HG02852 (cell line): Measurements from ENCODE around the gene DPYD.

Experiments
- ATAC-seq: cut with Tn5 transposase; IDR thresholded peaks from one replicate; pipeline ENCODE4 v1.9.1; 2021; ENCODE audit warnings: mild to moderate bottlenecking, moderate library complexity; ENCODE audit not compliant: unreplicated experiment

The DPYD gene

DNA sequence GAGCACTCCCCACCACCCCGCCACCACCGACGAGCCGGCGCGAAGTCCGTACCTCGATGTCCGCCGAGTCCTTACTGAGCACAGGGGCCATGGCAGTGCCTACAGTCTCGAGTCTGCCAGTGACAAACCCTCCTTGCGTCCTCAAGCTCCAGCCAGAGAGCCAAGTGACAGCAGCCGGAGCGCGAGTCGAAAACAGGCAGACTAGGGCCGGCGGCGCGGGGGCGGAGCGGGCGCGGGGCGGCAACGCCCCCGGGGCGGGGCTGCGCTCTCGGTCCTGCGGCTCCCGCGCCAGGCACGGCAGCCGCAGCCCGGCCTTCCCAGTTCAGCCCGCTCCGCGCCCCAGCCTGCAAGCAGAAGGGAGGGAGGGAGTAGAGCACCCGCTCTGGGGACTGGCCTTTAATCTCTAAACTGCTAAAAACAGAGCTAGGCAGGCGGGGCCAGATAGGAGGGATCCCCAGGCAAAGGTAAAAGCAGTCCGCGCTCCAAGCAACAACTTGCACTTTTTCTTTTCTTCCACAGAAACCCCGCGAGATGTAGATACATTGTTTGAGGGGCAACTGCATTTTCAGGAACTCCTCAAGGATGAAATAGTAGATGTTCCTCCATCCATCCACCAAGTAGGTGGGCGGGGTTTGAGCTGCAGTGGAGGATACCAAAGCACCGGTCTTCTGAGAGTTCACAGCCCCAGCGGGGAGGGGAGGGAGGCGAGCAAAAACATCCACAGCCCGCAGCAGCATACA is at the start of gene DPYD:
TSS of gene DPYD (minus strand) at position 203 of the 740 bp plus-strand sequence. CDS start at position 91, 112 bp downstream.
- peak; percentile 88 for ATAC-seq

DNA sequence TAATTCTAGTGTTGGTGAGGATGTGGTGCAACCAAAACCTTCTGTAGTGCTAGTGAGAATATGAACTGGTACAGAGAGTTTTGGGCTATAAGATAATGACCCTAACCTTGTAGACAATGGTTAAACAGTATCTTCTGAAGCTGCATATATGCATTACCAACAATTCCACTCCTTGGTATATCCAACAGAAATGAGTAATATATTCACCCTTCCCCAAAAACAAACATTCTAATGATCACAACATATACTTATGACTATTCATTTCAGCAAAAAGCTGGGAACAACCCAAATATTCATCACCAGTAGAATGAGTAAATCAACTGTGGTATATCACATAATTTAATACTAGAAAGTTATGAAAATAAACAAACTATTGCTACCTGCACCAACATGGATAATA is 39.6 kb upstream of the DPYD start:
- ATAC-seq: no peak

DNA sequence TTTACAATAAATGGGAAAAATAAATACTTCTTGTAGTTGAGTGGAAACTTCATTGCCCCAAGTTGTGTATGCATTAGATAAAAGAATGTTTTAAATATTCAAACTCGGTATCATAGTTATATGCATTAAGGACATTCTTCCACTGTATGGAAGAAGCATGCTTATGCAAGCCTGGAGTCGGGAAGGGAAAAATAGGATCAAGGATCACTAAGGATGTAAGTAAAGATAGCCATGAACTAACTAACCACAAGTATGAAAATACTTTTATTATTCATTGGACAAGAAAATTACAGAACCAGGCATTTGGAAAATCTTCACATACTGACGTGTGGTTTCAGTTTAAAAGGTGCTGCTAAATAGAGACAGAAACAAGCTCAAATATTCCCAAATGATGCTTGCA is 26.9 kb upstream of the DPYD start:
- ATAC-seq: no peak

DNA sequence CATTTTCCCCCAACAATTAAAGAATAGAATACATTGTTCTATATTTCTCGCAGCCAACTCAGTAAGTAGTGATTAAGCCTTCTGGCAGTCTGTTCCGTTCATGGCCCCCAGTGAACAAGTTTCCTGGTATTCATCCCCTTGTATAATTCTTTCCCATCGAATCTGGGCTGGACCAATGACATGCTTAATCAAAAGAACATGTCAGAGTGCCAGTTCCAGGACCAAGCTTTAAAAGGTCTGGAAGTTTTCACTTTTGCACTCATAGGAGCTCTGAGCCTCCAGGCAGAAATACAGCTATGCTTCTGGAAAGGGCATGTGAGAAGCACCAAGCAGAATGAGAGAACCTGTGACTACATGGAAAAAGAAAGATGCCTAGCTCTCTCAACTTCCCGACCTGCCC is 22.5 kb upstream of the DPYD start:
- ATAC-seq: no peak

DNA sequence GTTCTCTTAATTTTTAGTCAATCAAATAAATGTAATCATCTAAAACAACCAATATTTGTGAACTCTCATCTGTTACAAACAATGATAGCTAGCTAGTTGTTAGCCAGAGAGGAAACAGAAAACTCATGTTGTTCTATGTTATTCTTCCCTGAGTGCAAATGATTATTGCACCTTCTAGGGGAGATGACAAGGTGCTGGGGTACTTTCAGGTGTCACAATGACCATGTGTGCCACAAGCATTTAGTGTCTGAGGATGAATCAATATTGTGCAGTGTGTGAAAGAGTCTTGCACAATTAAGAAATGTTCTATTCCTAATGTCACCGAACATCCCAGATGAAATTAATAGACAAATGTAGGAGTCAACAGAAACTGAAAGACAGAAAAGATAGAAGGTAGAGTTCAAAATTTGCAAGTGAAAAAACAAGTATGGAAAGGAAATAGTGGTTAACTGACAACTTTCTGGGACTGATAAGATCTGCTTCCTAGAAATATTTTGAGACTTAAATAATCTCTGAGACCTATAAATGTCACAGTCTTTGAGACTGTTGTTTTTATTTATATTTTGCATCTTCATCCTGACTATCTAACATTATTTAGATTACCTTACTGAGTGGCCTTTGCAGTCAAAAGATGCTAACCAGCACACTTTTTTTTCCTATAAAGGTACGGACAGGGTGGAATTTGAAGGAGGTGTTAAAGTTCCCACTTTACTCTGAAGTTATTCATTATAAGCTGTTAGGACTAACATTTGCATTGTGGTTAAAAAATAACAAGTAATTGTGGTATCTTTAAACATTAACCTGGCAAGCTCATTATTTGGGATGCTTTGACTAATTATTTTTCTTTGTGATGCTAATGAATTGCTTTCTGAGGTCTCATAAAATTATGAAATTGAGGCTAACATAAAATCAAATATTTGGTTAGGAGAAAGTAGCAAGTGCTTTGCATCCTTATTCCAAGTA is 21.6 kb upstream of the DPYD start:
- no peak for ATAC-seq

DNA sequence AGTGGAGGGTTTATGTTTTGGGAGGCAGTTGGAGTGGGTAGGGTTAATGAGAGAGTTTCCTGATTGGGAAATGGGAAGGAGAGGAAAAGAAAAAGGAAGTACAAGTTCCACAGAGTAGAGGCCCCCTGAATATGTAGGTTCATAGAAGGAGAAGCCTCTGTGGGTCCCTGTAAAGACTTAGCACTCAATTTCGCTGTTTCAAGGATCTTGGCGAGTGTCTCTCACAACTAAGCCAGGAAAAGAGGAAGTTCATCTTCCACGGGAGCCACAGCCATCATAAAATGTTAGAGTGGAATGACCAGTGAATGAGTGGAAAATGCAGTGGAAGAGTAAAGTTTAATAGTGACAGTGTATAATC is 17.4 kb upstream of the DPYD start:
- no peak for ATAC-seq

DNA sequence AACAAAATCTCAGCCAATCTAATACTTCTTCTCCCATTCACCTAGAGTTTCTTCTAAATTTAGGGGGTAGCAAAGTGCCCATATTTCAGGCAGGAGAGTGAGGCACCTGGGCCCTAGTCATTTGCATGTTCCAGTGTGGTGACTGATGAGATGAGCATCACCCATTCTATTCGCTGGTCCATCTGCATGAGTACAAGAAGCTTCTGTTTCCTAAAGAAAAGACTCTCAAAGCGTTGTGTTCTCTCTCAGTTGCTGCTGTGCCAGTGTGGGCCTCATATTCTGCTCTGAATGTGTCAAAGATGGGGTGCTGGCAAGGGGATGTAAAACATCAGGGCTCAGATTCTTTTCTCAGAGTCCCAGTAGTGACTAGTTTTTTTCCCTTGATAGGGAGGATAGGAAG is 16.1 kb upstream of the DPYD start:
- ATAC-seq: no peak

DNA sequence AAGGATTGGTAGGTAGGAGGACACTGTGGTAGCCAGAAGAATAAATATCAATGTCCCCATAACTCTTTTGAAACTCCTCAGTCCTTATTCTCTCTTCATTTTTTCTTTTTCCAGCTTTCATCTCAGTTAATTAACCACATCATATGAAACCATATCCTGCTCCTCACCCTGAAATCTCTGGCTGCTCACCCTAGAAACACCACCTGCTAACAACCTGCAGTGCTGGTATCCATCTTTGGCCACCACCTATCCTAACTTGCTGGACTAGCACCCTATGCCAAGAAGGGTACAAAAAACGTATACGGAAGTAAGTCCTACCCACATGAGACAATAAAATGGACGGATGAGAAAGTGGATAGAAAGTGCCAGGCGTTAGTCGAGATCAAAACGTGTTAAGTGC is 13.7 kb upstream of the DPYD start:
- no peak for ATAC-seq

DNA sequence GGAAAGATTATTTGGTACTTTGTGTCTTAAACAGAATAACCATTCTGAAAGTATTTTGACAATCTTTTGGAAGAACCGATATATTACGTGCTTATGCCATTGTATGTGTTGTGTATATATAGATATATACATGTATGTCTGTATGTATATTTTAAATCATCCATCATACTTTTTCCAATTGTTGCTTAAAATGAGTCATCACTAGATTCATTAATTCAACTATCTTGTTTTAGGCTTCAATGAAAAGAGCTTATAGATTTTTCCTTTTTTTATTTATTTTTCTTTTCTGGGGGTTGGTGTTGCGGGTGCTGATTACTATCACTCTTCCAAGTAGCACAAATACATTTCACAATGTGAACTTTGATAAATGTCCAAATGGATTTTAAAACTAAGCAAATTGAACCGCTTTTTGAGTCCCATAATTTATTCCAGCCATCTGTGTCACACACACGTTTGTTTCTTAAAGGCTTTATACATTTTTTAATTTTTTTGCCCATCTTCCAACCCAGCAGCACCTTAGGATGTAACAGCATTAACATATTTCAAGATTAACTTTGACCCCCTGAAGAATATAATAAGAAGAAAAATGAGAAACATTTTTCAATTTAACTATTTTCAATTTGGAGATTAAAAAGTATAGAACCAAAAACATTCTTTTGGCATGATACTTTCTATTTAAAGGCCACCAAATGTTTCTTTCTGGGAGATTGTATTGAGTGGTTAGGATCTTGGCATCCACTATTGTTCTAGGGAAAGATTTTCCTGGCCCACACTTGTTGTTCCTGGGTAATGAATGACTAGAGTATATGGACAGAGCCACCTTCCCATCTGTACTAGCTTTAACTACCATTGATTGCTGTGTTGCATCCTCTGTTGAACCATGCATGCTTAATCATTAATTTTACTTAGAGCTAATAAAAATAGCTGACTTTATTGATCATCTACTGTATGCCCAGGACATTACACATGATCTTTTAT is 9.3 kb upstream of the DPYD start:
- no peak for ATAC-seq

DNA sequence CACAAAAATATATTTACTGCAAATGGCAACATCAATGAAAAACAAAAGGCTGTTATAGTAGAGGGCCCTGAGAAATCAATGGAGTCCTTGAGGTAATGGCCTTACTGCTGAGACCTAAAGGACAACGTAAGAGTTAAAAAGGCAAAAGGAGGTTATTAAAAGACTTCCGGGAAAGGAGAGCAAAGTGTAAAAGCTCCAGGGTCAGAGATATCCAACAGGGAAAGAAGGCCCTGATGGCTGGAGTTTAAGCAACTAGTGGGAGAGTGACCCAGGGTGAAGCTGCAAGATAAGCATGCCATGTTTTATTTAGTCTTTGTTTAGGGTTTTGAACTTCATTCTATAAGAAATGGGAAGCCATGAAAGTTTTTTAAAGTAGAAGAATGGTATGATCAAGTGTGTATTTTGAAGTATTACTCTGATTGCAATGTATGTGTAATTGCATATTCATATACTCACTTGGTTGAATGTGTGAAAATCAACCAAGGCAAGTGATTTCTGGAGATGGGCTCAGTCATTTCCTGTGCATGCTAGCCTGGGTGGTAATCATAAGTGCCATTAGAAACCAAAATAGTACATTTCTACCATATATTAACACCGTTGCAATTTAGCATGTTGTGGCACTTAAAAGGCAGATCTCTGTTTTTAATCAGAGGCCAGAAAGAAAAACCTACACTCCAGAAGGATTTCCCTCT is 5.3 kb upstream of the DPYD start:
- ATAC-seq: no peak

DNA sequence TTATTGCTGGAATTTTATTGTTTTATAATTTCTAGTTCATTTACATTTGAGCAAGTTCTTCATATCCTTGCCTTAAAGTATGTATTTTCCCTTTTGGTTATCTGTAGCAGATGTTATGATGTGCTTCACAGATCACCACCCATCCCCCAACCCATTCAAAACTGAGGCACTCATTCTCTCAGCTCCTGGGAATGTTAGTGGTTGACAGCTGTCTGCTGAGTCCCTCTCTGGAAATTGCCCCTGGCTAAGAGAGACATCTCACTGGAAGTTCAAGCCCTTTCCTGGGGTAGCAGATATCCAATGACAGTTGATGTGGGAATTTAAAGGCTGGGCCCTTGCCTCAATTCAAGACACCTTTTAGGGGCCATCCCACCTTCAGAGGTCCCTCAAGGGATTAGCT is 4.3 kb upstream of the DPYD start:
- ATAC-seq: no peak

DNA sequence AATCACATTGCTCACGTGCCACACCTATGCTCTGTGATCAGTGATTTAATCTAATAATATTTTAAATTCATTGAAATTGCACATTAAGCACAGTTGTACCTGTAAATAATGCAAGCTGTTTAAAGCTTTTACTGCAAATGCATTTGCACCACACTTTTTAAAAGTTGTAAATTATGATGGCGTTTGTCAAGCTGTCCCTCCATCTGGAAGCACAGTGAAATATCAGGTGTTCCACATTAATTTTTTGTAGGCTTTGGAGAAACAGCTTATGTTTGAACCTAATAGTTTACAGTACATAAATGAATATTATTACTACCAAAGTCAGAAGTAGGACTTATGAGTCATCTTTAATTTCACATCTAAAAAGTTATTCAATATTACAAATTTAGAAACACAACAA is 3.0 kb upstream of the DPYD start:
- ATAC-seq: no peak

DNA sequence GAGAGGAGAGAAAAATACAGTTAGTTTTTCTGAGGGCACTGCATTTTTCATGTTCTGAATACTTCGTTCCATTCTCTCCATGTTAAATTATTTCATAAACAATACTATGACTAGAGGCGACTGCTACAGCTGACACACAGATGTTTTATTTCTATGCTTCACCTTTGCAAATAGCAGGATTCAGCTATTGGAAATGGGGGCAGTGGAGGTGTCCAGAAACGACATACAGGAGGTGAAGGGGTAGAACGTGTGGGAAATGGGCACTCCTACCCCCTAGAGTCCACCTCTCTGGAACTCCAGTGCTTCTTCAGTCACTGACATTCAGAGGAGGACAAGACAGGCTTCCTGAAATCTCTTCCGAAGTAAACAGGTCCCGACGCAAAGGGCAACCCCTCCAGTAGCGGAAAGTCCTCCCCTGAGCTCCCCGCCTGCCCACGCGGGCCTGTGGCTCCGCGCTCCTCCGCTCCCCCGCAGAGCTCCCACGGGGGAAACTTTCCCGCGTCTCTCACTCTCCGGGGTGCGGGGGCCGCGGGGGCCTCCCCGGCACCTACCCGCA is 480 bp downstream of the DPYD start:
- peak; percentile 29 for ATAC-seq

DNA sequence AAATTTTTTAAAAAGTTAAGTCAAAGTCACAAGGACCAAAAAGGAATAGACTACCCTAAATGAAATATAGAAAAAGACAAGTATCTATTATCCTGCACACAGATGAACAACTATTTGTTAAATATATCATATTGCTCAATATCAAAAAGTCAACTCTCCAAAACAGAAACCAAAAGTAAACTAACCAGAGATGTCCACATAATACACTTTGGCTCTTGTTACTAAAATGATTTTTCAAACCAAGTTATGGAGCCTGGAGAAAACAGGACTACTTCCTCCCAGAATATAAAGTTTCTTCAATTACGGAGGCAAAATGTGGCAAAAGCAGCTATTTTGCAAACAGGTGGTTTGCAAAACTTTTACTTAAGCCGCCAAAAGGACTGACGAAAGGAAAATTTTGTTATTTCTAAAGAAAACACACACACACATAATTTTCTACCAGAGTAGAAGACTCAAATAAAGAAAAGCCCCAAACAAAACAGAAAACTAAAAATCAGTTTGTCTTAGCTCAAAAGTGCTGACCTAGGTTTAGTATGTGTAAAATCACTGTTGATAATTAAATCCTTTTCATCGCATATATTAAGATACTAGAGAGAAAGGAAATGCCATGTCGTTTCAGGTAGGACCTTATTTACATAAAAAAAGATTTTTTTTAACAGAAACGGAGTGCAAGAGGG is 1.1 kb downstream of the DPYD start:
- ATAC-seq: no peak

DNA sequence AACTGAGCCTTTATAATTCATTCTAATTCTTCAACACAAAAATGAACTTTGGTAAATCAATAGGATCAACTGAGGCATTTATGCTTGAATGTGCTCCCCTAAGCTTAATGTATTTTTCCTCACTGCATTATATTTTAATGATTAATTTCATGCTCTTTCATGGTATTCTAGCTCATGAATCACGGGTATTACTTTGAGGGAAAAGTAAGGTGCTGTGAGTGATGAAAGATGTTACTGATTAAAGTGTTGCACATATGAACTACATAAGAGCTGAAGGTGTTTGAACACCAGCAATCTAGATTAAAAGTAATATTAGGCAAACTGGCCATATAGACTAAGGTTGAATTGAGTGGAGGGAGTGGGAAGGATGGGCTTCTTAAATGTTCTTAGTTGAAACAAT is 1.9 kb downstream of the DPYD start:
- no peak for ATAC-seq

DNA sequence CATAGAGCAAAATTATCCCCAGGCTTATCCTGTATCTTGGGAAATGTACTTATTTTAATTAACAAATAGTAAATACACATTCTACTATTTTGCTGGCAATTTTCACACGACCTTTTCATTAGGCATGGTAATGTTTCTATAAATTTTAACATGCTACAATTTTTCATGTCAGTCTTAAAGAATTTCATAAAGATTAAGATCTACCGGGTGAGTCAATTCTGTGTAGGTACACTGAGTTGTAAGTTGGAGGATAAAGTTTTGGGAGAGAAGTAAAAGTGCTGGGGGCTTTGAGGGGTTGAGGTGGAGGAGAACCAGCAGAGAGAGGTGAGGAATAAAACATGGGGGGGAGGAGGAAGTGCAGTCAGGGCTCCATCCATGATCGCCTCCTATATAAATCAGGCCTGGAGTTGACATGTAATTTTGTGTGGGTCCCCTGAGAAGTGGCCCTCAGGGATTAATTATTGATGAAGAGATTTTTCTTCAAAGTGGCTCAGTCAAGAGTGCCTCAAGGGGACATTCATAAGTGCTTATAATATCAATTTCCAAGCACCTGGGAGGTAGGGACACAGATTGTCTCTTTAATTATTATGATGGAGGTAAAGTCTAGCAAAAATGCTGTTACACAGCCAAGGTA is 7.2 kb downstream of the DPYD start:
- ATAC-seq: no peak

DNA sequence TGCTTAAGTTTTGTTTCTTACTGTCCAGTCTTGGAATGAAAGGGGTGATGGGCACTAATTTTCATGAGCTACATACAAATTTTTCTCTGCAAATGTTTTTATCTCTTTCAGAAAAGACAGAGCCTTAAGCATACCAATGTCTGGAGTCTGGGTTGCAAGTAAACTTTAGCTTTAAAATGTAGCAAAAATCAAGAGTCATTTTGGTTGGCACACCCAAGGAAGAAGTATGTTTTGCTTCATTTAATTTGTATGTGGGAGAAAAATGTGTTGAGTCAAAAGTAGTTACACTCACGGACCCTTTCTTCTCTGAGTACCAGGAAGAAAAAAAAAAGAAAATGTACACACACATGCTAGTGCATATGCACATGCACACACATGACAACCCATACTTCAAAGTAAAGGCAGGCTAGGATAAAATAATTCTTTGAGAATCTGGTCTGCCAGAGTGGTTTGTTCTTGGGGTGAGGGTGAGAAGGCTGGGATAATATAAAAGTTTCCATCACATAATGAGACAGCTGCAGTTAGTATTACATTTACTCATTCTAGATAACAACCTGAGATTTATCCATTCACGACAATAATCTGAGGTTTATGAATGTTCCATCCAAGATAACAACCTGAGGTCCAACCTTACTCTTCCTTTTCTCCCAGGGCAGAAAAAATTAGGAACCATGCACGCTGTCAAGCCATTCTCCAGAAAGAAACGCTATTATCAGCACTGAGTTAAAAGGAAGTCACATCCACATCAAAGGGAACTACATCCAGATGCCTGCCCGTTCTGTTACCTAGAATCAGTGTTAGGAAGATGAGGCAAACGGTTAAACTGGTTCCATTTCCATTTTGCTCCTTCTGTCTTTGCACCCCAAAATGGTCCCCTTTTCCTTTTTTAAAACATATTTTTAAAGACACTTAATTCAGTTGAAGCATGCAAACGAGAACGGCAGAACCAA is 9.3 kb downstream of the DPYD start:
- no peak for ATAC-seq

DNA sequence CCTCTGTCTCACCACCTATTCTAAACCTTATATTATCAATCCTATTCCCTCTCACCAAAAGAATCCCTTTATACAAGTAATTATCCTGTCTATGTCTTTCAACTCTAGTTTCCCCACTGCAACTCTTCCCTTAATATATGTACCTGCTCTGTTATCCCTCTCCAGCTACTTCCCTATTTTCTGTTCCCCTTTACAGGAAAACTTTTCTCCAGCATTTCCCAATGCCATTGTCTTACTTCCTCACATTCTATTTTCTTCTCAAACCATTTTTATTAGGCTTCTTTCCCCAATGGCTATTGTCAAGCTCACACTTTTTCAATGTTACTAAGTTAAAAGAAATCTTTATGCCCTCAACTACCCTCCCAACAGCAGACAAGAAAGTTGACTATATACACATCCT is 11.6 kb downstream of the DPYD start:
- no peak for ATAC-seq
